Measurements from ENCODE around the gene FRAS1.

DNA sequence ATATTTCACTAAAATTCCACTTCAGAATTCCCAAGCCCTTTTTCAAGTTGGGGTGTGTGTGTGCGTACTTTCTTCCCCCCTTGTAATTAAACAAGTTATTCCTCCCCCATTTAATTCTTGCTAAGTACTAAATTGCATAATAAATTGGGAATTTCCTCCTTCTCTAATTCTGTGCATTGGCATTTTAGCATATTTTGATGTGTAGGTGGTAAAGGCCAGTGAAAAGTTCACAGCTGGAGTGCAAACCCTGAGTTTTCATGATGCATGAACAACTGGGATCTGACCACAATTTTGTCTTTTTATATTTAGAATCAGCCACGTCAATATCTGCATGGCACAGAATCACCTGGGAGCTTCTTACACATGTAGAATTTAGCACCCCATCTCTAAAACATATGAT lies 513.0 kb downstream of the FRAS1 start:
- TF ChIP-seq SNRNP70 (optimal IDR thresholded peaks at IDR 0.05; ENCODE audit: low read depth, low read length) (no peak), NFYB (IDR thresholded peaks at IDR 0.05; ENCODE audit: extremely low read depth, insufficient read length) (no peak), SREBF1 (IDR thresholded peaks at IDR 0.05; ENCODE audit: borderline replicate concordance, low read depth, low read length) (no peak), KAT7 (CRISPR knock-in tag; IDR thresholded peaks at IDR 0.05; ENCODE audit: borderline replicate concordance) (no peak)
- TF ChIP-seq, protein P1, sequence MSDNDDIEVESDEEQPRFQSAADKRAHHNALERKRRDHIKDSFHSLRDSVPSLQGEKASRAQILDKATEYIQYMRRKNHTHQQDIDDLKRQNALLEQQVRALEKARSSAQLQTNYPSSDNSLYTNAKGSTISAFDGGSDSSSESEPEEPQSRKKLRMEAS (CRISPR knock-in tag; IDR thresholded peaks at IDR 0.05): no peak
- TF ChIP-seq, protein P2, sequence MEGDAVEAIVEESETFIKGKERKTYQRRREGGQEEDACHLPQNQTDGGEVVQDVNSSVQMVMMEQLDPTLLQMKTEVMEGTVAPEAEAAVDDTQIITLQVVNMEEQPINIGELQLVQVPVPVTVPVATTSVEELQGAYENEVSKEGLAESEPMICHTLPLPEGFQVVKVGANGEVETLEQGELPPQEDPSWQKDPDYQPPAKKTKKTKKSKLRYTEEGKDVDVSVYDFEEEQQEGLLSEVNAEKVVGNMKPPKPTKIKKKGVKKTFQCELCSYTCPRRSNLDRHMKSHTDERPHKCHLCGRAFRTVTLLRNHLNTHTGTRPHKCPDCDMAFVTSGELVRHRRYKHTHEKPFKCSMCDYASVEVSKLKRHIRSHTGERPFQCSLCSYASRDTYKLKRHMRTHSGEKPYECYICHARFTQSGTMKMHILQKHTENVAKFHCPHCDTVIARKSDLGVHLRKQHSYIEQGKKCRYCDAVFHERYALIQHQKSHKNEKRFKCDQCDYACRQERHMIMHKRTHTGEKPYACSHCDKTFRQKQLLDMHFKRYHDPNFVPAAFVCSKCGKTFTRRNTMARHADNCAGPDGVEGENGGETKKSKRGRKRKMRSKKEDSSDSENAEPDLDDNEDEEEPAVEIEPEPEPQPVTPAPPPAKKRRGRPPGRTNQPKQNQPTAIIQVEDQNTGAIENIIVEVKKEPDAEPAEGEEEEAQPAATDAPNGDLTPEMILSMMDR (IDR thresholded peaks at IDR 0.05 in 2 of 3, conservative IDR thresholded peaks at IDR 0.05 in 1 of 3; ENCODE audit: insufficient read depth in 2 of 3, low read depth in 1 of 3, low read length in 3 of 3): no peak
